ENCODE results near the gene CCDC171. TPM values are rescaled to one million over a fixed set of nuclear protein-coding genes. Genes with fewer than 3 reads are reported as not detected.

CCDC171 gene
- total RNA-seq, 1 donor: 5.8 TPM

DNA sequence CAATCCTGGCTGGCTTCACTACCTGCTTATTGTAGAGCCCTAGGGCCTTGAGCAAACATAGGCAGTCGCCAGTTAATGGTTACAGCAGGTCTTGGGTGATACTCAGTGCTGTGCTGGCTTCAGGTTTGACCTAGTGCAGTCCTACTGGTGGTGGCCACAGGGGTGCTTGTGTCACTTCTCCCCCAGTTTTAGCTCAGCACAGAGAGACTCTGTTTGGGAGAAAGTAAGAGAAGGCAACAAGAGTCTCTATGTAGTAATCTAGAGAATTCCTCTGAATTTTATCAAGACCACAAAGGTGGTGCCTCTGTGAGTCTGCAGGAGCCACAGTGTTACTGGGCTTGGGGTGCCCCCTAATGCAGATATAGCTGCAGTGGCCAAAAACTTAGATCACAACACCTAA, 165.6 kb downstream of the CCDC171 start:
- H3K9me3 ChIP-seq (ENCODE audit: low read depth, low read length): no peaks in the 10 kb centered on the region
- DNase-seq (ENCODE audit: insufficient read length, low spot score, missing footprints): no peak

DNA sequence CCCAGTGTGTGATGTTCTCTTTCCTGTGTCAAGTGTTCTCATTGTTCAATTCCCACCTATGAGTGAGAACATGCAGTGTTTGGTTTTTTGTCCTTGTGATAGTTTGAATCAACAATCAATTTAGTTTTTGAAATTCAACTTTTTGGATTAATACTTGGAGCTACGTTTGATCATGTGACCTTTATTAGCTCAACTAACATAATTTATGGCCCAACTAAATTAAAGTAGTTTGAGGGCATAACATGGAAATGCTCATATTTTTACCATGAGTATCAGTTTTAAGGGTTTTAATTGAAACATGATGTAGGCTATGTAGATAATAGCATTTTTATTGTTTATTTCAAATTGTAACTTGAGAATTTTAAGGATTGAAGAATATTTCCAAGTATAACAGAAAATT, 168.0 kb downstream of the CCDC171 start:
- no peak overlapping the region for H3K4me3 ChIP-seq (ENCODE audit: insufficient read depth, low read length)
- H3K4me2 ChIP-seq (ENCODE audit: insufficient read depth, low read length): no peak overlapping the region
- H4K20me1 ChIP-seq (ENCODE audit: insufficient read depth, low read length): no peaks in the 10 kb centered on the region
- H3K9me3 ChIP-seq (ENCODE audit: low read depth, low read length): no peaks in the 10 kb centered on the region
- H3K79me2 ChIP-seq (ENCODE audit: insufficient read depth, low read length): no peaks in the 10 kb centered on the region
- H3K4me1 ChIP-seq (ENCODE audit: insufficient read depth, low read length): peaks cover 11% of the 10 kb centered on the region
- H3K27me3 ChIP-seq (ENCODE audit: insufficient read depth, low read length): no peaks in the 10 kb centered on the region
- H3K27ac ChIP-seq (ENCODE audit: low read depth, low read length): no peak overlapping the region
- TF ChIP-seq, protein P1, sequence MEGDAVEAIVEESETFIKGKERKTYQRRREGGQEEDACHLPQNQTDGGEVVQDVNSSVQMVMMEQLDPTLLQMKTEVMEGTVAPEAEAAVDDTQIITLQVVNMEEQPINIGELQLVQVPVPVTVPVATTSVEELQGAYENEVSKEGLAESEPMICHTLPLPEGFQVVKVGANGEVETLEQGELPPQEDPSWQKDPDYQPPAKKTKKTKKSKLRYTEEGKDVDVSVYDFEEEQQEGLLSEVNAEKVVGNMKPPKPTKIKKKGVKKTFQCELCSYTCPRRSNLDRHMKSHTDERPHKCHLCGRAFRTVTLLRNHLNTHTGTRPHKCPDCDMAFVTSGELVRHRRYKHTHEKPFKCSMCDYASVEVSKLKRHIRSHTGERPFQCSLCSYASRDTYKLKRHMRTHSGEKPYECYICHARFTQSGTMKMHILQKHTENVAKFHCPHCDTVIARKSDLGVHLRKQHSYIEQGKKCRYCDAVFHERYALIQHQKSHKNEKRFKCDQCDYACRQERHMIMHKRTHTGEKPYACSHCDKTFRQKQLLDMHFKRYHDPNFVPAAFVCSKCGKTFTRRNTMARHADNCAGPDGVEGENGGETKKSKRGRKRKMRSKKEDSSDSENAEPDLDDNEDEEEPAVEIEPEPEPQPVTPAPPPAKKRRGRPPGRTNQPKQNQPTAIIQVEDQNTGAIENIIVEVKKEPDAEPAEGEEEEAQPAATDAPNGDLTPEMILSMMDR (IDR thresholded peaks at IDR 0.05; ENCODE audit: extremely low read depth, low read depth, low read length): no peak
- H2AFZ ChIP-seq (ENCODE audit: low read length): no peak overlapping the region
- DNase-seq (ENCODE audit: insufficient read length, low spot score, missing footprints): no peak
- H3K36me3 ChIP-seq (ENCODE audit: insufficient read depth, low read length): no peaks in the 10 kb centered on the region

More for the DNA sequence above, 165.6 kb downstream of the CCDC171 start:
- no peaks in the 10 kb centered on the region for H3K36me3 ChIP-seq (ENCODE audit: insufficient read depth, low read length)
- H3K27me3 ChIP-seq (ENCODE audit: insufficient read depth, low read length): no peaks in the 10 kb centered on the region
- no peaks in the 10 kb centered on the region for H3K79me2 ChIP-seq (ENCODE audit: insufficient read depth, low read length)
- H3K4me3 ChIP-seq (ENCODE audit: insufficient read depth, low read length): no peak overlapping the region
- TF ChIP-seq, protein P1 (IDR thresholded peaks at IDR 0.05; ENCODE audit: extremely low read depth, low read depth, low read length): no peak
- H3K4me1 ChIP-seq (ENCODE audit: insufficient read depth, low read length): no peaks in the 10 kb centered on the region
- no peak overlapping the region for H2AFZ ChIP-seq (ENCODE audit: low read length)
- no peaks in the 10 kb centered on the region for H4K20me1 ChIP-seq (ENCODE audit: insufficient read depth, low read length)
- H3K27ac ChIP-seq (ENCODE audit: low read depth, low read length): no peak overlapping the region
- no peak overlapping the region for H3K4me2 ChIP-seq (ENCODE audit: insufficient read depth, low read length)

DNA sequence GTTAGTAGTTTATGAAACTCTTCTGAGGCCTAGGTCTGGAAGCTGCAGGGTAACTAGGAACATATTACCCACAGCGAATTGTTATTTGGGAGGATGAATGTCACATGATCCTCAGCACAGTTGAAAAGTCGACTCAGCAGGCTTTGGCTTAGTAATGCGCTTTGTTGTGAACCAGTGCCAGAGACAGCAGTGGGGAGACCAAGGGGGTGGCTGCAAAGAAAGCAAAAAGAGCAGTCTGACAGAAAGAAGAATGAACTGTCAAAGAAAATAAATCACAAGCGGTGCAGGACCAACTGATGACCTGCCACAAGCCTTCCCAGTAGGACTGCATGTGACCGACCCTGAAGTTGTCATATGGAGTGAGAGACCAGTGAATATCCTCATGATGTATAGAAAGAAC, 170.0 kb downstream of the CCDC171 start:
- H3K27me3 ChIP-seq (ENCODE audit: insufficient read depth, low read length): no peaks in the 10 kb centered on the region
- H3K79me2 ChIP-seq (ENCODE audit: insufficient read depth, low read length): no peaks in the 10 kb centered on the region
- H3K36me3 ChIP-seq (ENCODE audit: insufficient read depth, low read length): no peaks in the 10 kb centered on the region
- TF ChIP-seq, protein P1 (IDR thresholded peaks at IDR 0.05; ENCODE audit: extremely low read depth, low read depth, low read length): no peak
- H3K4me1 ChIP-seq (ENCODE audit: insufficient read depth, low read length): peaks cover 11% of the 10 kb centered on the region
- H2AFZ ChIP-seq (ENCODE audit: low read length): peak overlapping the region; percentile 66
- no peaks in the 10 kb centered on the region for H4K20me1 ChIP-seq (ENCODE audit: insufficient read depth, low read length)
- H3K27ac ChIP-seq (ENCODE audit: low read depth, low read length): no peak overlapping the region
- peak; percentile 72 for DNase-seq (ENCODE audit: insufficient read length, low spot score, missing footprints)
- H3K4me3 ChIP-seq (ENCODE audit: insufficient read depth, low read length): no peak overlapping the region
- H3K9me3 ChIP-seq (ENCODE audit: low read depth, low read length): no peaks in the 10 kb centered on the region
- H3K4me2 ChIP-seq (ENCODE audit: insufficient read depth, low read length): peak overlapping the region; percentile 5

DNA sequence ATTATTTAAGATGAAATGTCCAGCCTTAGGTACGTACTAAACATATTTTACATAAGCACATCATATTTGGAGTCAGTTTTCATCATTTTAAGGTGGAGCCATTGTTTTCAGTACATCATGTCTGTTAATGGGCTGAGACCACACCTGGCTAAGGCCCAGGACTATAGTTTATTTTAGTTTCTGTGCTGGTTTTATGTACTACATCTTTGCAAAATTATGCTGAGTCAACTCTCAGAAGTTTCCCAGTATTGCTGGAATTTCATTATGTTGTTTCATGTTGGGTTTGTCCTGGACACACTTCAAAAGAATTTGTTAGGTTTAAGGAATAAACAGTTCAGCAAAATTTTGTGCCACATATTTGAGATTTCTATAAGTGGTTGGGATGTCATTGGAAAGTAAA, 171.2 kb downstream of the CCDC171 start:
- H3K36me3 ChIP-seq (ENCODE audit: insufficient read depth, low read length): no peaks in the 10 kb centered on the region
- no peaks in the 10 kb centered on the region for H3K79me2 ChIP-seq (ENCODE audit: insufficient read depth, low read length)
- no peaks in the 10 kb centered on the region for H3K27me3 ChIP-seq (ENCODE audit: insufficient read depth, low read length)
- no peak overlapping the region for H3K27ac ChIP-seq (ENCODE audit: low read depth, low read length)
- H3K9me3 ChIP-seq (ENCODE audit: low read depth, low read length): no peaks in the 10 kb centered on the region
- peak overlapping the region; percentile 7 for H3K4me2 ChIP-seq (ENCODE audit: insufficient read depth, low read length)
- no peaks in the 10 kb centered on the region for H4K20me1 ChIP-seq (ENCODE audit: insufficient read depth, low read length)
- no peak for DNase-seq (ENCODE audit: insufficient read length, low spot score, missing footprints)
- H2AFZ ChIP-seq (ENCODE audit: low read length): no peak overlapping the region
- TF ChIP-seq, protein P1 (IDR thresholded peaks at IDR 0.05; ENCODE audit: extremely low read depth, low read depth, low read length): no peak
- H3K4me3 ChIP-seq (ENCODE audit: insufficient read depth, low read length): no peak overlapping the region
- H3K4me1 ChIP-seq (ENCODE audit: insufficient read depth, low read length): peaks cover 11% of the 10 kb centered on the region

Data from osteoblast (primary cell).